NCI-H2107 (cell line): Measurements from ENCODE around the gene NEK10.
"Not testable (repeated sequence)": the region's sequence is repeated elsewhere in the genome, so short reads cannot be mapped to it uniquely, and the experiment has no call there.

Experiments
- DNase-seq: peaks from one replicate; lab custom pipeline; 2025; lab: John Stamatoyannopoulos, UW

The NEK10 gene

GRCh38 chr3:27317096-27317495 is 52.1 kb downstream of the NEK10 start:
- DNase-seq: no peak

- no peak for DNase-seq
These were observed 54.2 kb downstream of the NEK10 start for GRCh38 chr3:27315003-27315402.

GRCh38 chr3:27312044-27312668 is 57.0 kb downstream of the NEK10 start:
- peak; percentile 5 for DNase-seq

- DNase-seq: no peak
These were observed 57.8 kb downstream of the NEK10 start for GRCh38 chr3:27311400-27311799.

- no peak for DNase-seq
These were observed 58.5 kb downstream of the NEK10 start for GRCh38 chr3:27310688-27311087.

- no peak for DNase-seq
These were observed 61.6 kb downstream of the NEK10 start for GRCh38 chr3:27307566-27307965.

- no peak for DNase-seq
These were observed 66.3 kb downstream of the NEK10 start for GRCh38 chr3:27302891-27303290.

GRCh38 chr3:27298981-27299380 is 70.2 kb downstream of the NEK10 start:
- not testable (repeated sequence) for DNase-seq

GRCh38 chr3:27293939-27294338 is 75.2 kb downstream of the NEK10 start:
- DNase-seq: no peak

- no peak for DNase-seq
These were observed 78.4 kb downstream of the NEK10 start for GRCh38 chr3:27290760-27291159.

GRCh38 chr3:27289769-27290413 is 79.3 kb downstream of the NEK10 start:
- DNase-seq: no peak

GRCh38 chr3:27287052-27287451 is 82.1 kb downstream of the NEK10 start:
- DNase-seq: no peak

GRCh38 chr3:27286467-27286866 is 82.7 kb downstream of the NEK10 start:
- DNase-seq: not testable (repeated sequence)

- DNase-seq: no peak
These were observed 83.5 kb downstream of the NEK10 start for GRCh38 chr3:27285668-27286067.

- DNase-seq: no peak
These were observed 87.5 kb downstream of the NEK10 start for GRCh38 chr3:27281671-27282150.

- no peak for DNase-seq
These were observed 90.1 kb downstream of the NEK10 start for GRCh38 chr3:27279123-27279522.

- no peak for DNase-seq
These were observed 90.7 kb downstream of the NEK10 start for GRCh38 chr3:27278383-27279055.

GRCh38 chr3:27275441-27275990 is 93.7 kb downstream of the NEK10 start:
- no peak for DNase-seq

GRCh38 chr3:27271890-27272289 is 97.3 kb downstream of the NEK10 start:
- DNase-seq: no peak

GRCh38 chr3:27254896-27255295 is 114.3 kb downstream of the NEK10 start:
- no peak for DNase-seq

- DNase-seq: no peak
These were observed 115.4 kb downstream of the NEK10 start for GRCh38 chr3:27253831-27254230.

- DNase-seq: no peak
These were observed 115.8 kb downstream of the NEK10 start for GRCh38 chr3:27253391-27253790.

GRCh38 chr3:27252646-27253045 is 116.5 kb downstream of the NEK10 start:
- DNase-seq: no peak
